HEK293 (cell line): Measurements from ENCODE around the gene F5.

Experiments used
- OSR2 ChIP-seq: fragments of 450-650 bp; formaldehyde crosslinking; IDR thresholded peaks from 2 replicates; pipeline ENCODE4 v1.5.1; 2016; ENCODE audit warnings: missing biosample characterization, missing genetic modification characterization
- REPIN1 ChIP-seq: fragments of 450-650 bp; formaldehyde crosslinking; IDR thresholded peaks from 2 replicates; pipeline ENCODE4 v1.5.1; 2017; ENCODE audit warnings: missing biosample characterization, missing genetic modification characterization, low read depth
- SCRT2 ChIP-seq: fragments of 450-650 bp; formaldehyde crosslinking; IDR thresholded peaks from 2 replicates; pipeline ENCODE4 v1.5.1; 2016; ENCODE audit warnings: missing biosample characterization, missing genetic modification characterization
- SETDB1 ChIP-seq: IDR thresholded peaks from one replicate; pipeline ENCODE4 v1.6.1; 2017; ENCODE audit warnings: mild to moderate bottlenecking, low read length, moderate library complexity, mixed read lengths; ENCODE audit not compliant: insufficient read length
- YY1 ChIP-seq: fragments of 450-650 bp; formaldehyde crosslinking; IDR thresholded peaks from 2 replicates; pipeline ENCODE4 v1.5.1; 2018; ENCODE audit warnings: missing biosample characterization, missing genetic modification characterization
- ZBTB7A ChIP-seq: fragments of 450-650 bp; formaldehyde crosslinking; IDR thresholded peaks from 2 replicates; pipeline ENCODE4 v1.5.1; 2016; ENCODE audit warnings: low read depth, missing biosample characterization, missing genetic modification characterization
- ZNF121 ChIP-seq: fragments of 450-650 bp; formaldehyde crosslinking; IDR thresholded peaks from 2 replicates; pipeline ENCODE4 v1.5.1; 2016; ENCODE audit warnings: missing biosample characterization, missing genetic modification characterization
- ZNF155 ChIP-seq: fragments of 450-650 bp; formaldehyde crosslinking; IDR thresholded peaks from 2 replicates; pipeline ENCODE4 v1.5.1; 2016; ENCODE audit warnings: missing biosample characterization, missing genetic modification characterization
- ZNF184 ChIP-seq: fragments of 450-650 bp; IDR thresholded peaks from 2 replicates; pipeline ENCODE4 v1.5.1; 2018; ENCODE audit warnings: missing biosample characterization, mild to moderate bottlenecking, missing genetic modification characterization
- ZNF221 ChIP-seq: fragments of 450-650 bp; formaldehyde crosslinking; IDR thresholded peaks from 2 replicates; pipeline ENCODE4 v1.5.1; 2017; ENCODE audit warnings: missing biosample characterization, missing genetic modification characterization, borderline replicate concordance
- ZNF335 ChIP-seq: fragments of 450-650 bp; formaldehyde crosslinking; conservative IDR thresholded peaks from 2 replicates; pipeline ENCODE4 v1.5.1; 2016; ENCODE audit warnings: missing biosample characterization, missing genetic modification characterization
- ZNF391 ChIP-seq: fragments of 450-650 bp; formaldehyde crosslinking; IDR thresholded peaks from 2 replicates; pipeline ENCODE4 v1.5.1; 2016; ENCODE audit warnings: low read depth, missing biosample characterization, missing genetic modification characterization, borderline replicate concordance
- ZNF416 ChIP-seq: fragments of 450-650 bp; formaldehyde crosslinking; IDR thresholded peaks from 2 replicates; pipeline ENCODE4 v1.5.1; 2016; ENCODE audit warnings: missing biosample characterization, missing genetic modification characterization
- ZNF585B ChIP-seq: fragments of 450-650 bp; formaldehyde crosslinking; IDR thresholded peaks from 2 replicates; pipeline ENCODE4 v1.5.1; 2016; ENCODE audit warnings: missing biosample characterization, missing genetic modification characterization
- ZNF610 ChIP-seq: fragments of 450-650 bp; formaldehyde crosslinking; IDR thresholded peaks from 2 replicates; pipeline ENCODE4 v1.5.1; 2016; ENCODE audit warnings: missing biosample characterization, missing genetic modification characterization, borderline replicate concordance
- ZNF623 ChIP-seq: fragments of 450-650 bp; formaldehyde crosslinking; IDR thresholded peaks from 2 replicates; pipeline ENCODE4 v1.5.1; 2016; ENCODE audit warnings: missing biosample characterization, missing genetic modification characterization
- ZNF654 ChIP-seq: fragments of 450-650 bp; formaldehyde crosslinking; IDR thresholded peaks from 2 replicates; pipeline ENCODE4 v1.5.1; 2016; ENCODE audit warnings: low read depth, missing biosample characterization, missing genetic modification characterization
- ZNF830 ChIP-seq: fragments of 450-650 bp; IDR thresholded peaks from 2 replicates; pipeline ENCODE4 v1.5.0; 2018; ENCODE audit warnings: missing biosample characterization, missing genetic modification characterization, low read depth, mild to moderate bottlenecking, moderate library complexity
- TF ChIP-seq, protein P1 (sequence below): fragments of 450-650 bp; formaldehyde crosslinking; IDR thresholded peaks from 2 replicates; pipeline ENCODE4; 2016; ENCODE audit warnings: missing biosample characterization, missing genetic modification characterization
- TF ChIP-seq, protein P2 (sequence below): fragments of 450-650 bp; formaldehyde crosslinking; IDR thresholded peaks from 2 replicates; pipeline ENCODE4 v1.5.1; 2016; ENCODE audit warnings: missing biosample characterization, missing genetic modification characterization
- TF ChIP-seq, protein P3 (sequence below): fragments of 450-650 bp; formaldehyde crosslinking; IDR thresholded peaks from 2 replicates; pipeline ENCODE4 v1.5.1; 2016; ENCODE audit warnings: missing biosample characterization, missing genetic modification characterization
- TF ChIP-seq, protein P4 (sequence below): fragments of 450-650 bp; formaldehyde crosslinking; IDR thresholded peaks from 2 replicates; pipeline ENCODE4 v1.5.1; 2016; ENCODE audit warnings: missing biosample characterization, missing genetic modification characterization
- TF ChIP-seq, protein P5 (sequence below): fragments of 450-650 bp; formaldehyde crosslinking; IDR thresholded peaks from 2 replicates; pipeline ENCODE4 v1.5.1; 2016; ENCODE audit warnings: missing biosample characterization, missing genetic modification characterization
- TF ChIP-seq, protein P6 (sequence below): fragments of 450-650 bp; formaldehyde crosslinking; IDR thresholded peaks from 2 replicates; pipeline ENCODE4 v1.5.1; 2017; ENCODE audit warnings: missing biosample characterization, mild to moderate bottlenecking, missing genetic modification characterization, moderate library complexity

F5 gene

DNA sequence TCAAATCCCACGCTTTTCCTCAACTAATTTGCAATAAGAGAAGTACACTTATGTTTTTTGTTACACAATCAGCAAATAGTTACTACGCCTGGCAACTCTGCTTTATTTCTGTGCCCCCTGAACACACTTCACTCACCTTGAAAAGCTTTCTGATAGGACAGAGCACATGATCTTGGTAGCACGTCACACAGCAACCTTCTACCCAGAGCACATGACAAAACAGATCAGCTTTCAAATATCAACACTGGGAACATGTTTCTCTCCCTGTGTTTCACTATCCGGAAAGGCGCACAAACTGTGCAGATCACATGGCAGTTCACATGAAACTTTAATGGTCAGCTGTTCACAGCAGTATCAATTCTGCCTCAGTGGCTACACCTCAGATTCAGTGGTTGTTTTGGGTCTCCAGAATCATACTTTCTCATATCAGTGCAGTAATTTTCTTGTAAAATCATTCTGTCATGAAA lies 102.7 kb downstream of the F5 start (continued):
- TF ChIP-seq ZBTB7A (tag by site-specific recombination) (no peak), ZNF335 (0 out of 2 replicates have a peak, but pooled peaks have one; percentile 17), ZNF121 (no peak), ZNF585B (tag by site-specific recombination) (no peak), ZNF830 (tag by site-specific recombination) (no peak), REPIN1 (tag by site-specific recombination) (no peak), ZNF391 (no peak), SCRT2 (no peak), YY1 (tag by site-specific recombination) (no peak), ZNF184 (tag by site-specific recombination) (no peak), SETDB1 (peak; percentile 49), ZNF654 (no peak), ZNF155 (tag by site-specific recombination) (no peak), ZNF610 (no peak), ZNF416 (no peak), OSR2 (tag by site-specific recombination) (no peak), ZNF221 (no peak), ZNF623 (tag by site-specific recombination) (no peak)
- TF ChIP-seq, protein P1, sequence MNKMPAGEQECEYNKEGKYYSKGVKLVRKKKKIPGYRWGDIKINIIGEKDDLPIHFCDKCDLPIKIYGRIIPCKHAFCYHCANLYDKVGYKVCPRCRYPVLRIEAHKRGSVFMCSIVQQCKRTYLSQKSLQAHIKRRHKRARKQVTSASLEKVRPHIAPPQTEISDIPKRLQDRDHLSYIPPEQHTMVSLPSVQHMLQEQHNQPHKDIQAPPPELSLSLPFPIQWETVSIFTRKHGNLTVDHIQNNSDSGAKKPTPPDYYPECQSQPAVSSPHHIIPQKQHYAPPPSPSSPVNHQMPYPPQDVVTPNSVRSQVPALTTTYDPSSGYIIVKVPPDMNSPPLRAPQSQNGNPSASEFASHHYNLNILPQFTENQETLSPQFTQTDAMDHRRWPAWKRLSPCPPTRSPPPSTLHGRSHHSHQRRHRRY (tag by site-specific recombination), result no peak
- TF ChIP-seq, protein P2, sequence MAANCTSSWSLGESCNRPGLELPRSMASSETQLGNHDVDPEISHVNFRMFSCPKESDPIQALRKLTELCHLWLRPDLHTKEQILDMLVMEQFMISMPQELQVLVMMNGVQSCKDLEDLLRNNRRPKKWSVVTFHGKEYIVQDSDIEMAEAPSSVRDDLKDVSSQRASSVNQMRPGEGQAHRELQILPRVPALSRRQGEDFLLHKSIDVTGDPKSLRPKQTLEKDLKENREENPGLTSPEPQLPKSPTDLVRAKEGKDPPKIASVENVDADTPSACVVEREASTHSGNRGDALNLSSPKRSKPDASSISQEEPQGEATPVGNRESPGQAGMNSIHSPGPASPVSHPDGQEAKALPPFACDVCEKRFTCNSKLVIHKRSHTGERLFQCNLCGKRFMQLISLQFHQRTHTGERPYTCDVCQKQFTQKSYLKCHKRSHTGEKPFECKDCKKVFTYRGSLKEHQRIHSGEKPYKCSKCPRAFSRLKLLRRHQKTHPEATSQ, result no peak
- TF ChIP-seq, protein P3, sequence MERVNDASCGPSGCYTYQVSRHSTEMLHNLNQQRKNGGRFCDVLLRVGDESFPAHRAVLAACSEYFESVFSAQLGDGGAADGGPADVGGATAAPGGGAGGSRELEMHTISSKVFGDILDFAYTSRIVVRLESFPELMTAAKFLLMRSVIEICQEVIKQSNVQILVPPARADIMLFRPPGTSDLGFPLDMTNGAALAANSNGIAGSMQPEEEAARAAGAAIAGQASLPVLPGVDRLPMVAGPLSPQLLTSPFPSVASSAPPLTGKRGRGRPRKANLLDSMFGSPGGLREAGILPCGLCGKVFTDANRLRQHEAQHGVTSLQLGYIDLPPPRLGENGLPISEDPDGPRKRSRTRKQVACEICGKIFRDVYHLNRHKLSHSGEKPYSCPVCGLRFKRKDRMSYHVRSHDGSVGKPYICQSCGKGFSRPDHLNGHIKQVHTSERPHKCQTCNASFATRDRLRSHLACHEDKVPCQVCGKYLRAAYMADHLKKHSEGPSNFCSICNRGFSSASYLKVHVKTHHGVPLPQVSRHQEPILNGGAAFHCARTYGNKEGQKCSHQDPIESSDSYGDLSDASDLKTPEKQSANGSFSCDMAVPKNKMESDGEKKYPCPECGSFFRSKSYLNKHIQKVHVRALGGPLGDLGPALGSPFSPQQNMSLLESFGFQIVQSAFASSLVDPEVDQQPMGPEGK, result no peak
- TF ChIP-seq, protein P4, sequence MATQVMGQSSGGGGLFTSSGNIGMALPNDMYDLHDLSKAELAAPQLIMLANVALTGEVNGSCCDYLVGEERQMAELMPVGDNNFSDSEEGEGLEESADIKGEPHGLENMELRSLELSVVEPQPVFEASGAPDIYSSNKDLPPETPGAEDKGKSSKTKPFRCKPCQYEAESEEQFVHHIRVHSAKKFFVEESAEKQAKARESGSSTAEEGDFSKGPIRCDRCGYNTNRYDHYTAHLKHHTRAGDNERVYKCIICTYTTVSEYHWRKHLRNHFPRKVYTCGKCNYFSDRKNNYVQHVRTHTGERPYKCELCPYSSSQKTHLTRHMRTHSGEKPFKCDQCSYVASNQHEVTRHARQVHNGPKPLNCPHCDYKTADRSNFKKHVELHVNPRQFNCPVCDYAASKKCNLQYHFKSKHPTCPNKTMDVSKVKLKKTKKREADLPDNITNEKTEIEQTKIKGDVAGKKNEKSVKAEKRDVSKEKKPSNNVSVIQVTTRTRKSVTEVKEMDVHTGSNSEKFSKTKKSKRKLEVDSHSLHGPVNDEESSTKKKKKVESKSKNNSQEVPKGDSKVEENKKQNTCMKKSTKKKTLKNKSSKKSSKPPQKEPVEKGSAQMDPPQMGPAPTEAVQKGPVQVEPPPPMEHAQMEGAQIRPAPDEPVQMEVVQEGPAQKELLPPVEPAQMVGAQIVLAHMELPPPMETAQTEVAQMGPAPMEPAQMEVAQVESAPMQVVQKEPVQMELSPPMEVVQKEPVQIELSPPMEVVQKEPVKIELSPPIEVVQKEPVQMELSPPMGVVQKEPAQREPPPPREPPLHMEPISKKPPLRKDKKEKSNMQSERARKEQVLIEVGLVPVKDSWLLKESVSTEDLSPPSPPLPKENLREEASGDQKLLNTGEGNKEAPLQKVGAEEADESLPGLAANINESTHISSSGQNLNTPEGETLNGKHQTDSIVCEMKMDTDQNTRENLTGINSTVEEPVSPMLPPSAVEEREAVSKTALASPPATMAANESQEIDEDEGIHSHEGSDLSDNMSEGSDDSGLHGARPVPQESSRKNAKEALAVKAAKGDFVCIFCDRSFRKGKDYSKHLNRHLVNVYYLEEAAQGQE, result no peak
- TF ChIP-seq, protein P5, sequence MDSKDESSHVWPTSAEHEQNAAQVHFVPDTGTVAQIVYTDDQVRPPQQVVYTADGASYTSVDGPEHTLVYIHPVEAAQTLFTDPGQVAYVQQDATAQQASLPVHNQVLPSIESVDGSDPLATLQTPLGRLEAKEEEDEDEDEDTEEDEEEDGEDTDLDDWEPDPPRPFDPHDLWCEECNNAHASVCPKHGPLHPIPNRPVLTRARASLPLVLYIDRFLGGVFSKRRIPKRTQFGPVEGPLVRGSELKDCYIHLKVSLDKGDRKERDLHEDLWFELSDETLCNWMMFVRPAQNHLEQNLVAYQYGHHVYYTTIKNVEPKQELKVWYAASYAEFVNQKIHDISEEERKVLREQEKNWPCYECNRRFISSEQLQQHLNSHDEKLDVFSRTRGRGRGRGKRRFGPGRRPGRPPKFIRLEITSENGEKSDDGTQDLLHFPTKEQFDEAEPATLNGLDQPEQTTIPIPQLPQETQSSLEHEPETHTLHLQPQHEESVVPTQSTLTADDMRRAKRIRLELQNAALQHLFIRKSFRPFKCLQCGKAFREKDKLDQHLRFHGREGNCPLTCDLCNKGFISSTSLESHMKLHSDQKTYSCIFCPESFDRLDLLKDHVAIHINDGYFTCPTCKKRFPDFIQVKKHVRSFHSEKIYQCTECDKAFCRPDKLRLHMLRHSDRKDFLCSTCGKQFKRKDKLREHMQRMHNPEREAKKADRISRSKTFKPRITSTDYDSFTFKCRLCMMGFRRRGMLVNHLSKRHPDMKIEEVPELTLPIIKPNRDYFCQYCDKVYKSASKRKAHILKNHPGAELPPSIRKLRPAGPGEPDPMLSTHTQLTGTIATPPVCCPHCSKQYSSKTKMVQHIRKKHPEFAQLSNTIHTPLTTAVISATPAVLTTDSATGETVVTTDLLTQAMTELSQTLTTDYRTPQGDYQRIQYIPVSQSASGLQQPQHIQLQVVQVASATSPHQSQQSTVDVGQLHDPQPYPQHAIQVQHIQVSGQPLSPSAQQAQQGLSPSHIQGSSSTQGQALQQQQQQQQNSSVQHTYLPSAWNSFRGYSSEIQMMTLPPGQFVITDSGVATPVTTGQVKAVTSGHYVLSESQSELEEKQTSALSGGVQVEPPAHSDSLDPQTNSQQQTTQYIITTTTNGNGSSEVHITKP (tag by site-specific recombination), result peak; percentile 16; the same call in 1 of the 2 replicates
- TF ChIP-seq, protein P6, sequence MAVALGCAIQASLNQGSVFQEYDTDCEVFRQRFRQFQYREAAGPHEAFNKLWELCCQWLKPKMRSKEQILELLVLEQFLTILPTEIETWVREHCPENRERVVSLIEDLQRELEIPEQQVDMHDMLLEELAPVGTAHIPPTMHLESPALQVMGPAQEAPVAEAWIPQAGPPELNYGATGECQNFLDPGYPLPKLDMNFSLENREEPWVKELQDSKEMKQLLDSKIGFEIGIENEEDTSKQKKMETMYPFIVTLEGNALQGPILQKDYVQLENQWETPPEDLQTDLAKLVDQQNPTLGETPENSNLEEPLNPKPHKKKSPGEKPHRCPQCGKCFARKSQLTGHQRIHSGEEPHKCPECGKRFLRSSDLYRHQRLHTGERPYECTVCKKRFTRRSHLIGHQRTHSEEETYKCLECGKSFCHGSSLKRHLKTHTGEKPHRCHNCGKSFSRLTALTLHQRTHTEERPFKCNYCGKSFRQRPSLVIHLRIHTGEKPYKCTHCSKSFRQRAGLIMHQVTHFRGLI (tag by site-specific recombination), result no peak
